Measurements from ENCODE around the gene KIAA0930.

KIAA0930 gene

GRCh38 chr22:45223304-45224117, 17.2 kb downstream of the KIAA0930 start:
- in situ Hi-C loops (cut with HindIII; ENCODE audit: low sequenced_read_pairs), result no loop called here

GRCh38 chr22:45221201-45221600, 19.5 kb downstream of the KIAA0930 start:
- in situ Hi-C loops (cut with HindIII; ENCODE audit: low sequenced_read_pairs), result no loop called here

GRCh38 chr22:45218976-45219375, 21.7 kb downstream of the KIAA0930 start:
- in situ Hi-C loops (cut with HindIII; ENCODE audit: low sequenced_read_pairs), result no loop called here

GRCh38 chr22:45217806-45218205, 22.9 kb downstream of the KIAA0930 start:
- in situ Hi-C loops (cut with HindIII; ENCODE audit: low sequenced_read_pairs), result no loop called here

GRCh38 chr22:45217345-45217744, 23.3 kb downstream of the KIAA0930 start:
- in situ Hi-C loops (cut with HindIII; ENCODE audit: low sequenced_read_pairs), result no loop called here

- in situ Hi-C loops (cut with HindIII; ENCODE audit: low sequenced_read_pairs), result no loop called here
Observed at GRCh38 chr22:45216133-45217003, 24.3 kb downstream of the KIAA0930 start.

- in situ Hi-C loops (cut with HindIII; ENCODE audit: low sequenced_read_pairs), result no loop called here
Observed at GRCh38 chr22:45212992-45213751, 27.5 kb downstream of the KIAA0930 start.

GRCh38 chr22:45212306-45212709, 28.4 kb downstream of the KIAA0930 start:
- in situ Hi-C loops (cut with HindIII; ENCODE audit: low sequenced_read_pairs), result no loop called here

GRCh38 chr22:45211848-45212247, 28.8 kb downstream of the KIAA0930 start:
- in situ Hi-C loops (cut with HindIII; ENCODE audit: low sequenced_read_pairs), result no loop called here

- in situ Hi-C loops (cut with HindIII; ENCODE audit: low sequenced_read_pairs), result no loop called here
Observed at GRCh38 chr22:45211435-45211834, 29.3 kb downstream of the KIAA0930 start.

GRCh38 chr22:45210991-45211390, 29.7 kb downstream of the KIAA0930 start:
- in situ Hi-C loops (cut with HindIII; ENCODE audit: low sequenced_read_pairs), result no loop called here

- in situ Hi-C loops (cut with HindIII; ENCODE audit: low sequenced_read_pairs), result no loop called here
Observed at GRCh38 chr22:45210577-45210976, 30.1 kb downstream of the KIAA0930 start.

GRCh38 chr22:45210174-45210573, 30.5 kb downstream of the KIAA0930 start:
- in situ Hi-C loops (cut with HindIII; ENCODE audit: low sequenced_read_pairs), result no loop called here

- in situ Hi-C loops (cut with HindIII; ENCODE audit: low sequenced_read_pairs), result no loop called here
Observed at GRCh38 chr22:45208993-45209838, 31.5 kb downstream of the KIAA0930 start.

GRCh38 chr22:45208696-45208992, 32.0 kb downstream of the KIAA0930 start:
- in situ Hi-C loops (cut with HindIII; ENCODE audit: low sequenced_read_pairs), result no loop called here

GRCh38 chr22:45207981-45208664, 32.6 kb downstream of the KIAA0930 start:
- in situ Hi-C loops (cut with HindIII; ENCODE audit: low sequenced_read_pairs), result no loop called here

- in situ Hi-C loops (cut with HindIII; ENCODE audit: low sequenced_read_pairs), result no loop called here
Observed at GRCh38 chr22:45207533-45207932, 33.2 kb downstream of the KIAA0930 start.

GRCh38 chr22:45206233-45206632, 34.5 kb downstream of the KIAA0930 start:
- in situ Hi-C loops (cut with HindIII; ENCODE audit: low sequenced_read_pairs), result no loop called here

- in situ Hi-C loops (cut with HindIII; ENCODE audit: low sequenced_read_pairs), result no loop called here
Observed at GRCh38 chr22:45205276-45205925, 35.3 kb downstream of the KIAA0930 start.

Measured in DLD1 (cell line).